CD4-positive, alpha-beta T cell treated with Interleukin-21 for 1 hour (primary cell): ENCODE data around the gene SMIM34.
"Not testable (repeated sequence)": the region's sequence is repeated elsewhere in the genome, so short reads cannot be mapped to it uniquely, and the experiment has no call there.

ENCODE experiments used
- DNase-seq: peaks from one replicate; pipeline ENCODE4 v3.0.0-alpha.2; 2020

Gene SMIM34, protein sequence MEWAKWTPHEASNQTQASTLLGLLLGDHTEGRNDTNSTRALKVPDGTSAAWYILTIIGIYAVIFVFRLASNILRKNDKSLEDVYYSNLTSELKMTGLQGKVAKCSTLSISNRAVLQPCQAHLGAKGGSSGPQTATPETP

DNA sequence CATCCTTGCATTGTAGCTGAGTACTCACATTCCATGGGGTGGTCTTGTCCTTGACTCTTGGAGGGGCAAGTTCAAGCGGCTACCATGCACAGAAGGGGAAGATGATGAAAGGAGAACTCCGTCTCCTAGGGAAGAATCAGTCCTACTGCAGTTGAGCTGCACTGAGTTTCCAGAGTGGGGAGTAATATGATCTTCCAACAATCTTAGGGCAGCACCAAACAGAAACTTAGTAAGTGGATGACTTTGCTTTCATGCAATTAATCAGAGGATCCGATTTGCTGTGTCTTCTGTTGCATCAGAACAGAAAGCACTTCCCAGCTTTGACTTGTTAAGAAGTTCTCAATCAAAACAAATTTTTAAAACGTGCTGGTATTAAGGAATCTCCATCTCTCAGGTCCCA lies at the start of gene SMIM34:
Gene SMIM34 (minus strand): TSS at position 147 of the 400 bp plus-strand sequence. CDS start 112 bp downstream, at position 35.
- not testable (repeated sequence) for DNase-seq

DNA sequence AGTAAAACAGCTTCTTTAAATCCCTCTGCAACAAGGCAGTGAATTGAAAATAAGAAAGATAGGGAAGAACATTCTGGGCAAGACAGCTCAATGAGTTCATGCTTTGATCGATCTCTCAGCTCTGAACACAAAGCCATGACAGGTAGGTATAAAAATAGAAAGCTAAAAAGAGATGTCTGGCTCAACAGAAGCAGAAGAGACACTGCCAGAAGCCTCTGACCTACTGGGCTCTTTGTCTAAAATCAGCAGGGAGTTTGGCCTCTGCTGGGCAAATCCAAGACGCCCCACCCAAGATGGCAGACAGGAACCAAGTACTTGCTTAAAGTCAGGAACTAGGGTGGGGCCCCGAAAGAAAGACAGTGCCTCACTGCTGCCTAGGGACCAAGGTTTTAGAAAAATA lies 43.6 kb upstream of the SMIM34 start:
- DNase-seq = not testable (repeated sequence)

DNA sequence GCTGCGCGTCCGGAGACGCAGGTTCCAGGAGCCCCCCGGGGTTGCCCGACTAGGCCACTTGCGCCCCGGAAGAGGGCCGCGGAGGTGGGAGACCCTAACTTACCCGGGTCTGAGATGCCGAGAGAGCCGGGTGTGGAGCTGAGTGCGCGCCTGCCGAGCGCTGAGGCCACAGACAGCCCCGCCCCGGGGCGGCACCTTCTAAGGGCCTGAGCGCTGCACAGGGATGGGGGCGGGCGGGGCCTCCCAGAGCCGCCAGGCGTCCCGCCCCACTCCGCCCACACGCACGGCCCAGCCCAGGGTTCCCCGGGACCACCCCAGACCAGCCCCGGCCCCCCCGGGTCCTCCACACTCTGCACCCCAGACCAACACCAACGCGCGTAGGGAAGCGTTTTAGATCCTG lies 35.7 kb upstream of the SMIM34 start:
- DNase-seq = not testable (repeated sequence)

DNA sequence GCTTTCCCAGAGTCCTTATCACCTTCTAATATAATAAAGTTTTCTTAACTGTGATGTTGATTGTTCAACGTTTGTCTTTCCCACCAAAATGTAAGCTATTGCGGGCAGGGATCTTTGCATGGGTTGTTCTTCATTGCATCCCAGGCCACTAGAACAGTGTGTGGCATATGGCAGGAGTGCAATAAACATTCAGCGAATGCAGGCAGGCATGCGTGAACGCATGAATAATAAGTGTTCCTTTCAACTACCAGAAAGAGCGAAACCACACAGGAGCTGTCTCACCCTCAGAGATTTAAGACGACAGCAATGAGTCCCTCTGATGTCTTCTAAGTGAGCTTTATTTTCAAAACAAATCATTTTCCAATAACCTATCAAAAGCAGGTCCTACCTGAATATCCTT lies 34.5 kb upstream of the SMIM34 start:
- DNase-seq = not testable (repeated sequence)

DNA sequence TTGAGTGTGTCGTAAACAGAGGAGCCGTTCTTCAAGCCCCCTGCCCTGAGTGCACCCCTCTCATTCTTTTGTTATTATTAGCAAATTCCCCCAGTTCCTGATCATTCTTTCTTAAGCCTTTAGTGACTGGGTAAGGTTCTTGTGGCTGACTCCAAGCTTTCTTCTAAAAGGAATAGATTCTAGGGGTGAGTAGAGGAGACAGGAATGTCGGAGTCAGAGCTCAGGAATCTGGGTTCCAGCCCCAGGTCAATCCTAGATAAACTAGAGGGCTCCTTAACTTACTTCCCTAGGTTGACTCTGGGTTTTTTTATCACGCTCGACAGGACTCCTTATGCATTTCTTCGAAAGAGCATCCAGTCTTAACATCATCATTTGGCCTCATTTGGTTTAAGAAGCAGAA lies 32.4 kb upstream of the SMIM34 start:
- not testable (repeated sequence) for DNase-seq

DNA sequence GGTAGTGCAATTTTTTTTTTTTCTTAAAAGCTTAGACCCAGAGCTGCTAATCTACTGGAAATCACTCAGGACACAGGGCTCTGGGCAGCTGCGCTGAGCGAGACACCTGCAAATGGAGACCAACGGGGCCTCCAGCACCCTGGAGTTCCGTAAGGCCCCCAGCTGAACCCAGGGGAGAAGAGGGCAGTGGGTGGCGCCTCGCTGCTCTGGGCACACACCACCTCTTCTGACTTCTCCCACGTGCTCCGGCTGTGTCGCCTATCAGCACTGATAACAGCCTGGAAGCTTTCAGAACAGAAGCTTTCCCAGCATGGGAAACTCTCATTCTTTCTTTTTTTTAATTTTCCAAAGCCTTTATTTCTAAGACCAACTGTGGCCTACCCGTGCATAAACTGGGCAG lies 31.9 kb upstream of the SMIM34 start:
- not testable (repeated sequence) for DNase-seq

DNA sequence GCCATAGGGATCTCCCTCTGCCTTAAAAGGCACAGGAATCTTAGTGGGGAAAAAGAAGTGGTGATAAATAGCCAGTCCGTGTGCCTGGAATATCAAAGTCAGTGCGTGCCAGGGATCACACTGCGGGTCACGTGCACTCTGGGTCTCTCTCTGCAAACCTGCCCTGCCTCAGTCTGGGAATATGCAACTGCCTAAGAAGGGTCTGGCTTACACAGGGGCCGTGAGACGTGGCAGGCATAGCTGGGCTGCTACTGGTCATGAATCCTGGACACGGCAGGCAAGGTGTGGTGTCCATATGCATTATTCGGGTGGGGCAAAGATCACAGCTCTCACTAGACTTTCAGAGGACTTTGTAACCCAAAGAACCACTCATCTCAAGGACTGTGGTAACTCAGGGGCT lies 23.3 kb upstream of the SMIM34 start:
- DNase-seq = not testable (repeated sequence)

DNA sequence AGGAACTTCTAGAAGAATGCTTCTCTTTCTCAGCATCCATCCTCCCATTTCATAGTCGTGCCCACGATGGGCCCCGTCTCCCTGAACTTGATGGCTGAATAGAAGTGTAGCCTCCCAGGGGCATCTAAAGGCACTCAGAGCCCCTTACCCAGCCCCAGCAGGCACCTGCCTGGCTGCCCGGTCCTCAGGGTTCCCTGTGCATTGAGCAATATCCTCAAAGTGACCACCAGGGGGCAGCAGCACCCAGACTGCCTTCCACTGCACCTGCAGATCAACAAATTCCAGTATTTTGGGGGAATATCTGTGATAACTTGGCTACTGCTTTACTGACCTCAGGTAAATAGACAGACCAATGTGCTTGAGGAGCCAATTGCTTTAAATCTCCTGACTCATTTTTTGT lies 19.7 kb upstream of the SMIM34 start:
- not testable (repeated sequence) for DNase-seq

DNA sequence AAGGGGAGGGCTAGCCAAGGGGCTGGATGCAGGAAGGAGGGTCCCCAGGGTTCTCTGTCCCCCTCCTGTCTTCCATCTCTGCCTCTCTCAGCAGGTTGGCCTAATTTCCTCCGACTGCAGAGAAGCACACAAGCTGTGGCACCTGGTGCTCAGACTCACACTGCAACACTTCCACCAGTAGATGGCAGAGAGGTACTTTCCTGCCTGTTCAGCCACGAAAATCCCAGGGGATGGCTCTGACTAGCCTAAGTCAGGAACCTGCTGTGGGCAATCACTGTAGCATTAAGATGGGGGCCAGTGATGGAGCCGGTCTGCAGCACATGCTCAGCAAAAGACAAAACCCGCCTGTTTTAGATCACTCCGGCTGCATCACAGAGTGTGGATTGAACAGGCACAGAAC lies 6.0 kb upstream of the SMIM34 start:
- not testable (repeated sequence) for DNase-seq

DNA sequence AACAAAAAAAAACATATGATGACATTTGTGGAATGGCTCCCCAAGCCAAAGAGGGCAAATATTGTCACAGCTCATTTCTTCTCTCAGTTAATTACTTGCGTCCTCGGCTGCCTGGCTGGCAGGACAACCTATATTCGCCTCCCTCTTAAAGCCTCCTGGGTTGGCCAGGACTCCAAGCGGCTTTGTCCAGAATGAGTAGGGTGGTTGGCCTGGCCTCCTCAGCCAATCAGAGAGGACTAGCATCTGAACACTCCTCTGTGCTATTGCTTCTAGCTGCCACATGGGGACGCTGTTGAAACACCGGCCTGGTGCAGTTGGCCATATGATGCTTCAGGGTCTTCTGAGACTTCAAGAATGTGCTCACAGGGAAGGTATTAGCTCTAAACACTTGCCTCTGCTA lies 4.7 kb upstream of the SMIM34 start:
- DNase-seq = not testable (repeated sequence)

DNA sequence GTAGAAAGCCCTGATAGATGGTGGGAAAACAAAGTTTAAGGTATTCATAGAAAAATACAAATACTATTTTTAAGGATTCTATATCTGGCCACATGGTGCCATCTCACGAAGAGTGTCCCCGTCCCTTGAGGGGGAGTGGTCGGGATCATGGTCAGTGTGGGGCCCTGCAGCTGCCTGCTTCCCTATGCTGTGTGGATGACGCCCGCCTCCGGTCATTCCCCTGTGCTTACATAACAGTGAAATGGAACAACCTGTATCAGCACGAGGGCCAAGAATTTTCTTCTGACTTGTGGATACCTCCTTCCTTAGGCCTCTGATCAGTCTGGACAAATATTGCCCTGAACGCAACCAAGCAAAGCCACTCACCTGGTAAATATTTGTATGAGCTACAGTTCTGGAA lies 3.6 kb upstream of the SMIM34 start:
- DNase-seq = not testable (repeated sequence)

DNA sequence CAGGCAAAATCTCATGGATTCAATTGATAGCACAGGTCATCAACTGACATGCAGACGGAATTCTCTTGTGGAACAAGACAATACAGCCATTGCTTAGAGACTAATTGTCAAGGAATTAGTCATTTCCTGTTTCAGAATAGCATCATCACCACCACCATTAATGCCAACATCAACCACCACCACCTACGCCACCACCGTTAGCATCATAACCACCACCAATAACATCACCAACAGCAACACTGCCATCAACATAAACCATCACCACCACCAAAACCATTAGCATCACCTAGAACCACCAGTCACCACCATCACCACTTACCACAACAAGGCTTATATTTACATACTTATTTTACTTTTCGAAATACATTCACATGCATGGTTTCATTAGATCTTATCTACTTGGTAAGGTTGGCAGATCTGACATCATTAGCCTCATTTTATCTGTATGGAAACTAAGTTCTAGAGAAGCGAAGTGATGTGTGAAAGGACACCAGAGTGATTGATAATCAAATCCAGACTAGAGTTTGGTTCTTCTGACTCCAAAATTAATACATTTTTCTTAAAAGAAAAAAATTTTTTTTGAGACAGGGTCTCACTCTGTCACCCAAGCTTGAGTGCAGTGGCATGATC lies 6.2 kb downstream of the SMIM34 start:
- DNase-seq = not testable (repeated sequence)

DNA sequence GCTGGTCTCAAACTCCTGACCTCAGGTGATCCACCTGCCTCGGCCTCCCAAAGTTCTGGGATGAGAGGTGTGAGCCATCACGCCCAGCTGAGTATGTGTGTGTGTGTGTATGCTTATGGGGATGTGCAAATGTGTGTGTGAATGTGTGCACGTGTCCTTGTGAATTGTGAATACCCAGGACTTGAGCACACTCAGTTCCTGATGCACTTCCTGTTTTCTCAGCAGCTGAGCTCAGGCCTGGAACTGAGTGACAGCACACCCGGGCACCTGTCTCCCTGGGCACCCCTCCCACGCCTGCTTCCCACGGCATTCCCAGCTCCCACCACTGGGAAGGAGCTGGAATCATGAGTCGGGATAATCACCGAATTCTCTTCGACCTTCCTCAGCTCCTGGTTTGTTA lies 16.5 kb downstream of the SMIM34 start:
- not testable (repeated sequence) for DNase-seq

DNA sequence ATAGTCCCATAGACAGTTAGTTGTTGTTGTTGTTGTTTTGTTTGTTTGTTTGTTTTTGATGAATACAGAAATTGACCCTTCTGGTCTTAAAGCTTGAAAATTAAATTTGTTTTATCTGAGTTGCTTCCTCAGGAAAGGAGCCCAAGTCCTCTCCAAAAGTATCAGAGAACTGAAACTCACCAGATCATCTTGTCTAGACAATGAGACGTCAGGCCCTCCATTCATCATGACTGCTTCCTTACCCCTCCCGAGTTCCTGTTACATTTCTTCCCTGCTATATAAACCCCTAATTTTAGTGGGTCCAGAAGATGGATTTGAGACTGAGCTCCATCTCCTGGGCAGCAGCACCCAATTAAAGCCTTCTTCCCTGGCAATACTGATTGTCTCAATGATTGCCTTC lies 17.1 kb downstream of the SMIM34 start:
- not testable (repeated sequence) for DNase-seq

DNA sequence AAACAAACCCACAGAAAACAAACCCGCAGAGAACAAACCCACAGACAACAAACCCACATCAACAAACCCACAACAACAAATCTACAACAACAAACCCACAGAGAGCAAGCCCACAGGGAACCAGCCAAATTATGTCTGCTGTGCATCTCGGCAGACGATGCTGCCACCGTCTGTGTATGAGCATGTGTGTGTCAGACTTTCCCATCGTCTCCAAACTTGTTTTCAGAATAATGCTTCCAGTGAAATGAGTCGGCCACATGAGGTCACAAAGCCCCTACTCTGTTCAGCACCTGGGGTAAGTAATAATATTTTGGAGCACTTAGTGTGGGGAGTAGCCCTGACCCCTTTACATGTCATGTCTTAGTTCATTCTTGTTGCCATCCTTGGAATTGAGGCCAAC lies 17.6 kb downstream of the SMIM34 start:
- DNase-seq = not testable (repeated sequence)

DNA sequence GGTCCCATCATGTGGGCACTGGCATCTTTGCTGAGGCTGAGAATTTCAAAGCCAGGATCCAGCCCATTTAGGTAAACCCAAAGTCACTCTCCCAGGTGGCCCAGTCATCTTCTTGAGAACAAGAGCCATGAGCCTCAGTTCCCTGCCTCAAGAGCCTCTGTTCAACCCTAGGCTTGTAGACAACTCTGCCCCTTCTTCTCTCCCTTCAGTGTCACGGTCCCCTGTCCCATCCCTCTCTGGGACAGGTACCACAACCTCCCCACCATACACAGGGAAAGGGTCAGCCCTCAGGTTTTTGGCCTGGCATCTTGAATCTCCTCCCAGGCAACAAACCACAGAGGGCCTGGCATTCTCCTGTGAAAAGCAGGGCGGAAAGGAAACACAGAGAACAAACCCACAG lies 18.1 kb downstream of the SMIM34 start:
- not testable (repeated sequence) for DNase-seq

DNA sequence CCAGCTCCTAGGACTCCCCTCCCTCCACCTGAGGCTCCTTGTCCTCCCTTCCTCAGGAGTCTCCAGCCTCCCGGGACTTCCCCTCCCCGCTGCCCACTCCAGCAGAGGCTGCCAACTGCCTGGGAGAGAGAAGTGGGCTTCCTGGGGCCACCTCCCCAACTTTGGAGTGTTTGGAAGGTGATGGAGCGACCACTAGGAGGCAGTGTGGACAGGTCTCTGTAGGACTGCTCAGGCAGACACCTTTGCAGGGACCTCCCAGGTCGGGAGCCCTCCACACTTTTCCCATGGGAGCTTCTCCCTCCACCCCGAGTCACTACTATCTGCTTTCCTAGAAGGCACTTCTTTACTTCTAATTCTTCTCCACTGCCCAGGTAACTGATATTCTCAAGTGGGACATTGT lies 19.0 kb downstream of the SMIM34 start:
- not testable (repeated sequence) for DNase-seq

DNA sequence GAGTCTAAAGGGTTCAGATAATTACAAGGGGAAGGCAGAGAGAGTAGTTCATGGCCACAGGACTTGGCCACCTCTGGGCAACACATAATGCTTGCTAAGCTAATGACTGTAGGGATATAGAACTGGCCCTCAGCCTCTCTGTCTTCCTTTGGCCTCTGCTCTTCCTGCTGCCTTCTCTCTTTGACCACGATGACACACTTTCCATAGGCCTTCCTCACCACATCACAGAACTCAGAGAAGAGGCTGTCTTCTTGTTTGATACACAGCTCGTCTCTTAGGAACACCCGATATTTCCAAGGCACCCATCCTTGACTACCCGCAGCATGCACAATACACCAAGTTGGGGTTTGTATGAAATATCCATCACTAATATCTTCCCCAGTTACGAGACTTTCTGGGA lies 23.2 kb downstream of the SMIM34 start:
- DNase-seq = not testable (repeated sequence)

DNA sequence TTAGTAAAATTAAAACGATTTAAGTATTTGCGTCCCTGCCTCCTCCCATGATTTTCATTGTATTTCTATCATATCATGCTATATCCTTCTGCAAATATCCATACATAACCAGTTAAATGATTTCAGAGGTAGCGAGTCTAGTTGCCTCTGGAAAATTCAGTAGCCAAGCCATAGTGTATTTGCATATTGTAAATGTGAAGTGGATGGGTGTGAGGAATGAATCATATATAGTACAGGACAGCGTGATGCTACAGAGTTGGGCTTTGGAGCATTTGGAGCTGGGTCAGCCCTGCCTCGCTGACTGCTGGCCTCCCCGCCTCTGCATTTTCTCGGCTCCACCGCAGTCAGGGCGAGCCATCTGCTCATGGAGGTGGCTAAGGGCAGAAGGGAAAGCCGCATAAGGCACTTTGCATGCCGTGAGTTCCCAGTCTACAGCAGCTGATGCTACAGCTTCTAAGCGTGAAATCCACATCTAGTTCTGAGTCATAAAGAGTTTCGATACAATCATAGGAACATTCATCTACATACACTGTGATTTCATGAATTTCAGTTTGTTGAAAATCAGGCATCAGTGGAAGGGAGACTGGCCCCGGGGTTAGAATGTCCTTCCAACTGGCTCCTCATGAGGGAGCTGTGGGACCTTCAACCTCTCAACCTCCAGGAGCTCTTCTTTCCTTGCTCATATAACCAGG lies 39.9 kb downstream of the SMIM34 start:
- not testable (repeated sequence) for DNase-seq

DNA sequence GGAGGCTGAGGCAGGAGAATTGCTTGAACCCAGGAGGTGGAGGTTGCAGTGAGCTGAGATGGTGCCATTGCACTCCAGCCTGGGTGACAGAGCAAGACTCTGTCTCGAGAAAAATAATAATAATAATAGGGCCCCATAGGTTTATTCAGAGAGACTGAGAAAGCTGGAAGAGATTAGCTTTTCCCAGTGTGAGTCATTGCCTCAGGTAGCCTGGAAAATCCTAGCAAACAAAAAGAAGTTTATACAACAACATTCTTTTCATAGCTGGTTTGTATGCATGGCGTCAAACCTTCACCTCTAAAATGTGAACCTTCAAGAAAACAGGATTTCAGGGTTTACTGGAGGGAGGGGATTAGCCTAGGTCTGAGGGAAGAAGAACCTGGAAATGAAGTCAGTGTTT lies 40.6 kb downstream of the SMIM34 start:
- DNase-seq = not testable (repeated sequence)

DNA sequence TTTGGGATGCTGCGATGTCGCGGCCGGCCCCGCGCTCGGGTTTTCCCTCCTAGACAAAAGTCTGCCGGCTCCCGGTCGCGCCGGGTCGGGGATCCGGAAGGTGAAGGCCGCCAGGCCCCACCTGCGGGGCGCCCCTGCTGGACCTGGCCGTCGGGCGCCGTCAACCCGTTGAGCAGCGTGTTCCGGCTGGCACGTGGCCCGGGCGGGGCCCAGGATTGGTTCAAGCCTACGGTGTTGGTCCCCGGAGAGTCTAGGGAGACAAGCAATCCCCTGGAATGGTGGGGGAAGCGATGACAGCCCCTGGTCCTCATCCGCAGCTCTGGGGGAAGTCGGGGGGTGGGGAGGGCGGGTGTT lies 48.2 kb downstream of the SMIM34 start:
- not testable (repeated sequence) for DNase-seq

DNA sequence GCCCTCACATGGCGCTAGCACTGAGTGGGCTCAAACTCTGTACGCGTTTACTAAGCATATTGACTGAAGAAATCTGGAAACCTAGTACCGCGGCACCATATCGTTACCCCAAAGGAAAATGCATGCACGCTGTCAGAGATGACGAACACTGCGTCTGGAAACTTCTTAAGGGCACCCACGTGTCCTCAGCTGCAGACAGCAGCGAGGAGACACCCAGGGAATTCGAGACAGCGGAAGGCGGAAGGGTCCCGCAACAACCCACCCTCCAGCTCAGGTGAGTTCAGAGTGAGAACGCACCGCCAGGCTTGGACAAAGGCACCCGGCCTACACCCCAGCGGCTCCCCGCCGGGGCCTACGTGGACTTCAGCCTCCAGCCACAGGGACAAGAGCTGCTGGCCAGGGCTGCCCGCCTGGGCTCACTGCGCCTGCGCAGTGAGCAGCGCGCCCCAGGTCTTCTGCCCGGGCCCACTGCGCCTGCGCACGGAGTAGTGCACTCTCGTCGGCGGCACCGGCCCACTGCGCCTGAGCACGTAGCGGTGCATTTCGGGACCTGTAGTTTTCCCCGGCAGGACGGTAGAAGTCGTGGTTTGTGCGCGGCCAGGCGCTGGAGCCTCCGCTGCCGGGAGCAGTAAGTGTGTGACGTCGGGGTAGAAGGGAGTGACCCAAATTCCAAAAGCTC lies 48.7 kb downstream of the SMIM34 start, which contains the start of gene SMIM11:
Gene SMIM11 (plus strand): TSS at position 568 of the 679 bp plus-strand sequence. CDS start 3,998 bp downstream, outside the sequence.
- not testable (repeated sequence) for DNase-seq

DNA sequence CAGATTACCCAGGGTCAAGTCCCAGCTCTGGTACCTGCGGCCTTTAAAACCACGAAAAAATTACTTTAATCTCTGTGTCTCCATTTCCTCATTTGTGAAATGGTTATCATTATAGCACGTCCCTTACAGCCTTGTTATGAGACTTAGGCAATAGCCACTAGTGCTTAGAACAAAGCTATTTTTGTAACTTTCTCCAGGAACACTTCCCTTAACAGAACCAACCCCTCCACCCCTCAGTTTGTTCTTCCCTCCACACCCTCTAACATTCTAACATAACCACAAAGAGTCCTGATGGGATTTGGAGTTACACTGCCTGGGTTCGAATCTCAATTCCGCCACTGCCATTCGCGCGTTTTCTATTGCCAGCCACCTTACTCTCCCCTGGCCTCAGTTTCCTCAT lies 49.3 kb downstream of the SMIM34 start:
- DNase-seq = not testable (repeated sequence)

DNA sequence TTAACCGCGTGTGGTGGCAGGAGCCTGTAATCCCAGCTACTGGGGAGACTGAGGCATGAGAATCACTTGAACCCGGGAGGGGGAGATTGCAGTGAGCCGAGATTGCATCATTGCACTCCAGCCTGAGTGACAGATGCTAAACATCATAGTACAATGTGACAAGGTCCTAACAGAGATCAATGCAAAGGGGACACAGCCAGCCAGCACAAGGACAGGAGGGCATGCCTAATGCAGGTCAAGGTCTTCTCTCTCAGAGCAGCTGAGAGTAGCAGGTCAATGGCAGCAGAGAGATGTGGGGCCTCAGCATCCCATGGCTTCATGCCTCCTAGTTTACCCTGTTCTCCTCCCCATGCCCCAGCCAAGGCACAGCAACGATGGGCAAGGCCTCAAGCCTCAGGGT lies 51.4 kb downstream of the SMIM34 start:
- DNase-seq = no peak
